Panc1 (cell line): ENCODE measurements around the gene SULT4A1. TPM values are rescaled to one million over a fixed set of nuclear protein-coding genes. Genes with fewer than 3 reads are reported as not detected.

Source experiments
- ATAC-seq: fragments of 200-7000 bp; cut with Tn5 transposase; 2 replicates; pipeline ENCODE4 v1.9.1; 2020; ENCODE audit warnings: mild to moderate bottlenecking, moderate library complexity
- BruUV-seq: library from RNA; stranded (reverse); fragments of 400-500 nt; replicated peaks from 2 replicates; lab custom pipeline; 2021; lab: Mats Ljungman, UMichigan
- CTCF ChIA-PET: fragments of 300-600 bp; sonication (Branson Sonifier 250); formaldehyde crosslinking; loops from one replicate; lab custom pipeline; 2022; ENCODE audit warnings: antibody characterized with exemption; lab: Charles Lee
- POLR2A ChIA-PET: fragments of 300-600 bp; sonication (Branson Sonifier 250); formaldehyde crosslinking; loops from one replicate; lab custom pipeline; 2022; ENCODE audit warnings: antibody characterized with exemption; lab: Charles Lee
- DNase-seq: peaks from one replicate; pipeline ENCODE4 v3.0.0-alpha.2; 2010; ENCODE audit warnings: low read depth, low spot score
- H3K27ac ChIP-seq: 2 replicates; pipeline ENCODE4 v1.5.1; 2011; ENCODE audit warnings: mild to moderate bottlenecking, low read length, inconsistent platforms
- H3K27me3 ChIP-seq: fragments of 200-500 bp; sonication (Bioruptor generic); 2 replicates; pipeline ENCODE4 v1.6.0; 2014; ENCODE audit warnings: low read length, inconsistent platforms; ENCODE audit not compliant: control insufficient read depth, insufficient read depth
- H3K36me3 ChIP-seq: fragments of 200-500 bp; sonication (Bioruptor generic); 2 replicates; pipeline ENCODE4 v1.5.1; 2014; ENCODE audit warnings: inconsistent platforms, mild to moderate bottlenecking, low read length, moderate library complexity; ENCODE audit not compliant: control insufficient read depth, insufficient read depth
- H3K4me1 ChIP-seq: 2 replicates; pipeline ENCODE4 v1.5.1; 2011; ENCODE audit warnings: inconsistent platforms, mild to moderate bottlenecking, low read length, moderate library complexity; ENCODE audit not compliant: control insufficient read depth, insufficient read depth
- H3K4me3 ChIP-seq, 2 experiments: 2 replicates each; pipeline ENCODE4 v1.5.1; 2011 to 2012; ENCODE audit warnings: low read depth in 2 of 2, low read length in 2 of 2, mild to moderate bottlenecking in 2 of 2, inconsistent platforms in 1 of 2, moderate library complexity in 1 of 2
- H3K9me3 ChIP-seq: fragments of 200-500 bp; sonication (Bioruptor generic); 2 replicates; pipeline ENCODE4 v1.5.1; 2014; ENCODE audit warnings: low read depth, mild to moderate bottlenecking, inconsistent platforms, low read length, moderate library complexity; ENCODE audit not compliant: control insufficient read depth, insufficient read depth
- CTCF ChIP-seq: fragments of 450-650 bp; IDR thresholded peaks from 2 replicates; pipeline ENCODE4 v1.5.1; 2017; ENCODE audit warnings: mild to moderate bottlenecking
- POLR2AphosphoS5 ChIP-seq: IDR thresholded peaks from 2 replicates; pipeline ENCODE4 v1.6.1; 2012; ENCODE audit warnings: mild to moderate bottlenecking, low read depth, low read length, moderate library complexity
- SIN3A ChIP-seq: IDR thresholded peaks from 2 replicates; pipeline ENCODE4 v1.6.1; 2012; ENCODE audit warnings: low read depth, mild to moderate bottlenecking, low read length, moderate library complexity, borderline replicate concordance; ENCODE audit not compliant: insufficient read depth
- TCF7L2 ChIP-seq: IDR thresholded peaks from 2 replicates; pipeline ENCODE4 v1.6.1; 2011; ENCODE audit warnings: mild to moderate bottlenecking, low read depth, low read length, inconsistent platforms
- in situ Hi-C: cut with HindIII; loops from 2 replicates; pipeline ENCODE4 v1.10.0; 2016; ENCODE audit warnings: low sequenced_read_pairs, low pct_unique_long_range_greater_than_20kb
- intact Hi-C: fragments of 100-400 bp; cut with micrococcal nuclease; formaldehyde crosslinking; loops from one replicate; pipeline ENCODE4 v1.10.0; 2022; ENCODE audit not compliant: unreplicated experiment
- total RNA-seq: library from RNA; stranded (reverse); gene quantifications from one replicate; pipeline ENCODE4 v1.2.1, GENCODE V29; 2021; ENCODE audit not compliant: unreplicated experiment
- TF ChIP-seq, protein P1 (sequence below), 2 experiments: IDR thresholded peaks; 2 replicates each; pipeline ENCODE4 v1.6.1; 2011 to 2012; ENCODE audit warnings: low read depth in 2 of 2, control low read depth in 1 of 2, low read length in 1 of 2, mild to moderate bottlenecking in 1 of 2, moderate library complexity in 1 of 2; ENCODE audit not compliant: insufficient read depth in 1 of 2

The SULT4A1 gene
- total RNA-seq, 1 experiment from 2014 or later = 12.0 TPM

DNA sequence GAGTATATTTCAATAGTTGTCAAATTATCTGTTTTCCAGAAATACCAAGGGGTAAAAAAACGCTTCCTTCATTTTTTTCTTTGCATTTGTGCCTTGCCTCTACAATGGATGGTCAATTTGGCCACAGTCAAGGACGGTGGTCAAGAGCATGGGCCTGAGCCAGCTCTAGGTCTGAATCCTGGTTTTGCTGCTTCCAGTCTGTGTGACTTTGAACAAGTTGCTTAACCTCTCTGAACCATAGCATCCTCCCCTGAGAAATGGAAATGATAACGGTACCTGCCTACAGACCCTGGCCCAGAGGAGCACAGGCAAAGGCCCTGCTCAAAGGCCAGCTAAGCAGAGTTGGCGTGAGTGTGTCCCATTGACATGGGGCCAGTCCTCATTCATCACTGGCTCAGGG is 26.4 kb upstream of the SULT4A1 start:
- POLR2A ChIA-PET = no interaction called here
- in situ Hi-C loops = no loop called here
- TF ChIP-seq CTCF (no peak), TCF7L2 (no peak), POLR2AphosphoS5 (no peak), SIN3A (no peak)
- TF ChIP-seq, protein P1, sequence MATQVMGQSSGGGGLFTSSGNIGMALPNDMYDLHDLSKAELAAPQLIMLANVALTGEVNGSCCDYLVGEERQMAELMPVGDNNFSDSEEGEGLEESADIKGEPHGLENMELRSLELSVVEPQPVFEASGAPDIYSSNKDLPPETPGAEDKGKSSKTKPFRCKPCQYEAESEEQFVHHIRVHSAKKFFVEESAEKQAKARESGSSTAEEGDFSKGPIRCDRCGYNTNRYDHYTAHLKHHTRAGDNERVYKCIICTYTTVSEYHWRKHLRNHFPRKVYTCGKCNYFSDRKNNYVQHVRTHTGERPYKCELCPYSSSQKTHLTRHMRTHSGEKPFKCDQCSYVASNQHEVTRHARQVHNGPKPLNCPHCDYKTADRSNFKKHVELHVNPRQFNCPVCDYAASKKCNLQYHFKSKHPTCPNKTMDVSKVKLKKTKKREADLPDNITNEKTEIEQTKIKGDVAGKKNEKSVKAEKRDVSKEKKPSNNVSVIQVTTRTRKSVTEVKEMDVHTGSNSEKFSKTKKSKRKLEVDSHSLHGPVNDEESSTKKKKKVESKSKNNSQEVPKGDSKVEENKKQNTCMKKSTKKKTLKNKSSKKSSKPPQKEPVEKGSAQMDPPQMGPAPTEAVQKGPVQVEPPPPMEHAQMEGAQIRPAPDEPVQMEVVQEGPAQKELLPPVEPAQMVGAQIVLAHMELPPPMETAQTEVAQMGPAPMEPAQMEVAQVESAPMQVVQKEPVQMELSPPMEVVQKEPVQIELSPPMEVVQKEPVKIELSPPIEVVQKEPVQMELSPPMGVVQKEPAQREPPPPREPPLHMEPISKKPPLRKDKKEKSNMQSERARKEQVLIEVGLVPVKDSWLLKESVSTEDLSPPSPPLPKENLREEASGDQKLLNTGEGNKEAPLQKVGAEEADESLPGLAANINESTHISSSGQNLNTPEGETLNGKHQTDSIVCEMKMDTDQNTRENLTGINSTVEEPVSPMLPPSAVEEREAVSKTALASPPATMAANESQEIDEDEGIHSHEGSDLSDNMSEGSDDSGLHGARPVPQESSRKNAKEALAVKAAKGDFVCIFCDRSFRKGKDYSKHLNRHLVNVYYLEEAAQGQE (IDR thresholded peaks at IDR 0.05; ENCODE audit: insufficient read depth in 1 of 2, low read depth in 2 of 2, low read length in 1 of 2) = no peak
- Histone ChIP-seq H3K27ac (no peak overlapping the region), H3K27me3 (no peaks in the 10 kb centered on the region; the same call in 1 of the 2 replicates), H3K9me3 (no peaks in the 10 kb centered on the region), H3K4me1 (no peaks in the 10 kb centered on the region), H3K36me3 (no peaks in the 10 kb centered on the region), H3K4me3 (no peak overlapping the region)
- no peak for ATAC-seq
- BruUV-seq = no TSS peak
- DNase-seq = no peak
- intact Hi-C loops = no loop called here
- CTCF ChIA-PET = interaction anchor here (0.5 kb wide), 1 partner anchor 89 kb away, joined by 7 read pairs; no protein-coding TSS in a partner anchor

GRCh38 chr22:43887391-43887790 is 25.1 kb upstream of the SULT4A1 start:
- Histone ChIP-seq H3K9me3 (no peaks in the 10 kb centered on the region), H3K4me3 (no peak overlapping the region), H3K27ac (no peak overlapping the region), H3K4me1 (no peaks in the 10 kb centered on the region), H3K36me3 (no peaks in the 10 kb centered on the region), H3K27me3 (no peaks in the 10 kb centered on the region; the same call in 1 of the 2 replicates)
- POLR2A ChIA-PET = interaction anchor here (0.6 kb wide), 1 partner anchor 748 kb away, joined by 6 read pairs; no protein-coding TSS in a partner anchor
- BruUV-seq = no TSS peak
- in situ Hi-C loops (no loop called here), intact Hi-C loops (no loop called here)
- no peak for TF ChIP-seq SIN3A
- CTCF ChIA-PET = interaction anchor here (0.7 kb wide), 1 partner anchor 700 kb away, joined by 3 read pairs; no protein-coding TSS in a partner anchor
- ATAC-seq = no peak
- DNase-seq = no peak

GRCh38 chr22:43886231-43886630 is 23.9 kb upstream of the SULT4A1 start:
- TF ChIP-seq POLR2AphosphoS5 (no peak), CTCF (no peak)
- intact Hi-C loops (no loop called here), in situ Hi-C loops (no loop called here)
- CTCF ChIA-PET = no interaction called here
- Histone ChIP-seq H3K36me3 (no peaks in the 10 kb centered on the region), H3K9me3 (no peaks in the 10 kb centered on the region), H3K27ac (no peak overlapping the region), H3K27me3 (no peaks in the 10 kb centered on the region; the same call in 1 of the 2 replicates), H3K4me3 (no peak overlapping the region), H3K4me1 (no peaks in the 10 kb centered on the region)
- ATAC-seq (no peak), DNase-seq (no peak)
- POLR2A ChIA-PET = no interaction called here
- no TSS peak for BruUV-seq
